Thymus (tissue), 11 donors: ENCODE results near the gene LHX4. TPM values are rescaled to one million over a fixed set of nuclear protein-coding genes. Genes with fewer than 3 reads are reported as not detected.

Source experiments
- DNase-seq, 9 donors: peaks; one replicate each; pipeline ENCODE4 v3.0.0-alpha.2; 2013; ENCODE audit warnings: low spot score in 9 of 9, low read depth in 6 of 9, missing footprints in 1 of 9
- H3K27ac ChIP-seq, 2 donors: one replicate each; pipeline ENCODE4 v1.5.1; 2013; ENCODE audit warnings: control low read depth in 1 of 2, low read depth in 1 of 2, low read length in 1 of 2, mild to moderate bottlenecking in 1 of 2, moderate library complexity in 1 of 2
- H3K27me3 ChIP-seq, 2 donors: one replicate each; pipeline ENCODE4 v1.5.1; 2013; ENCODE audit warnings: low read length in 1 of 2; ENCODE audit not compliant: control insufficient read depth in 2 of 2, insufficient read depth in 1 of 2
- H3K36me3 ChIP-seq, 2 donors: one replicate each; pipeline ENCODE4 v1.5.1; 2013; ENCODE audit warnings: low read length in 1 of 2, mild to moderate bottlenecking in 1 of 2, moderate library complexity in 1 of 2; ENCODE audit not compliant: control insufficient read depth in 2 of 2, insufficient read depth in 2 of 2
- H3K4me1 ChIP-seq, 2 donors: one replicate each; pipeline ENCODE4 v1.5.1; 2013; ENCODE audit warnings: low read length in 2 of 2; ENCODE audit not compliant: control insufficient read depth in 2 of 2, insufficient read depth in 2 of 2
- H3K4me3 ChIP-seq, 2 donors: one replicate each; pipeline ENCODE4 v1.5.1; 2013; ENCODE audit warnings: low read length in 2 of 2, control low read depth in 1 of 2, mild to moderate bottlenecking in 1 of 2
- H3K9me3 ChIP-seq, 2 donors: one replicate each; pipeline ENCODE4 v1.5.1; 2013; ENCODE audit warnings: low read length in 1 of 2, mild to moderate bottlenecking in 1 of 2; ENCODE audit not compliant: control insufficient read depth in 2 of 2, insufficient read depth in 1 of 2
- WGBS: extraction: QIAGEN DNeasy Blood & Tissue Kit; methylation state at CpG from one replicate; pipeline ENCODE4 v1.1.7; 2013; 5-methylcytosine and 5-hydroxymethylcytosine counted together
- polyA plus RNA-seq: library from polyadenylated mRNA; stranded (reverse); fragments of 200-250 nt; gene quantifications from one replicate; pipeline ENCODE4 v1.2.3, GENCODE V29; 2013
- total RNA-seq: library from RNA; stranded (reverse); fragments of 120-200 nt; gene quantifications from one replicate; pipeline ENCODE4 v1.2.4, GENCODE V29; 2013
- donor health status: healthy.

The LHX4 gene
- total and polyA plus RNA-seq, 2 donors = 0.05 TPM

- 93% methylated on average over 23 of the region's 23 CpGs for WGBS
- Histone ChIP-seq H3K9me3 (no peaks in the 10 kb centered on the region), H3K36me3 (peaks cover 0 to 9% of the 10 kb centered on the region in 2 donors), H3K27me3 (no peaks in the 10 kb centered on the region), H3K4me1 (no peaks in the 10 kb centered on the region), H3K4me3 (no peak overlapping the region), H3K27ac (no peak overlapping the region)
- DNase-seq = no peak
Measured at GRCh38 chr1:180271272-180272255, 41.5 kb downstream of the LHX4 start.

GRCh38 chr1:180272395-180272794, 42.3 kb downstream of the LHX4 start:
- Histone ChIP-seq H3K27ac (no peak overlapping the region), H3K4me3 (no peak overlapping the region), H3K9me3 (no peaks in the 10 kb centered on the region), H3K36me3 (peaks cover 0 to 9% of the 10 kb centered on the region in 2 donors), H3K27me3 (no peaks in the 10 kb centered on the region), H3K4me1 (no peaks in the 10 kb centered on the region)
- DNase-seq = no peak
- WGBS = 96% methylated on average over 4 of the region's 4 CpGs

GRCh38 chr1:180273066-180273465, 43.0 kb downstream of the LHX4 start:
- no peak overlapping the region for H3K4me3 ChIP-seq
- 96% methylated on average over 2 of the region's 2 CpGs for WGBS
- H3K36me3 ChIP-seq = peaks cover under 1 to 9% of the 10 kb centered on the region in 2 donors
- no peaks in the 10 kb centered on the region for H3K27me3 ChIP-seq
- H3K4me1 ChIP-seq = no peaks in the 10 kb centered on the region
- H3K27ac ChIP-seq = no peak overlapping the region
- DNase-seq = no peak
- H3K9me3 ChIP-seq = no peaks in the 10 kb centered on the region

- Histone ChIP-seq H3K27me3 (no peaks in the 10 kb centered on the region), H3K4me3 (no peak overlapping the region), H3K36me3 (peaks cover 4 to 14% of the 10 kb centered on the region in 2 donors), H3K9me3 (no peaks in the 10 kb centered on the region), H3K4me1 (peaks cover 0 to 4% of the 10 kb centered on the region in 2 donors), H3K27ac (no peak overlapping the region)
- WGBS = 98% methylated on average over 11 of the region's 11 CpGs
- DNase-seq = no peak
Measured at GRCh38 chr1:180274221-180274620, 44.2 kb downstream of the LHX4 start.

- 97% methylated on average over 5 of the region's 5 CpGs for WGBS
- no peak overlapping the region for H3K4me3 ChIP-seq
- no peaks in the 10 kb centered on the region for H3K27me3 ChIP-seq
- peaks cover 6 to 14% of the 10 kb centered on the region in 2 donors for H3K36me3 ChIP-seq
- H3K27ac ChIP-seq = no peak overlapping the region
- peaks cover 0 to 4% of the 10 kb centered on the region in 2 donors for H3K4me1 ChIP-seq
- DNase-seq = no peak
- H3K9me3 ChIP-seq = no peaks in the 10 kb centered on the region
Measured at GRCh38 chr1:180275726-180276125, 45.7 kb downstream of the LHX4 start.

GRCh38 chr1:180277476-180278193, 47.6 kb downstream of the LHX4 start:
- no peaks in the 10 kb centered on the region for H3K27me3 ChIP-seq
- H3K27ac ChIP-seq = no peak overlapping the region
- peaks cover 8 to 14% of the 10 kb centered on the region in 2 donors for H3K36me3 ChIP-seq
- no peak overlapping the region for H3K4me3 ChIP-seq
- H3K4me1 ChIP-seq = peaks cover 0 to 4% of the 10 kb centered on the region in 2 donors
- 98% methylated on average over 5 of the region's 5 CpGs for WGBS
- H3K9me3 ChIP-seq = no peaks in the 10 kb centered on the region
- no peak for DNase-seq

GRCh38 chr1:180278194-180278515, 48.1 kb downstream of the LHX4 start:
- Histone ChIP-seq H3K27me3 (no peaks in the 10 kb centered on the region), H3K4me1 (peaks cover 0 to 4% of the 10 kb centered on the region in 2 donors), H3K36me3 (peaks cover 8 to 14% of the 10 kb centered on the region in 2 donors), H3K9me3 (no peaks in the 10 kb centered on the region), H3K27ac (no peak overlapping the region), H3K4me3 (no peak overlapping the region)
- no peak for DNase-seq
- WGBS = 99% methylated on average over 2 of the region's 2 CpGs

- Histone ChIP-seq H3K4me3 (no peak overlapping the region), H3K36me3 (peaks cover 8 to 14% of the 10 kb centered on the region in 2 donors), H3K27me3 (no peaks in the 10 kb centered on the region), H3K27ac (no peak overlapping the region), H3K9me3 (no peaks in the 10 kb centered on the region), H3K4me1 (peaks cover 0 to 4% of the 10 kb centered on the region in 2 donors)
- WGBS = 91% methylated on average over 9 of the region's 9 CpGs
- DNase-seq = no peak
Measured at GRCh38 chr1:180278596-180279395, 48.7 kb downstream of the LHX4 start.
